ENCODE results near the gene MED13L.

DNA sequence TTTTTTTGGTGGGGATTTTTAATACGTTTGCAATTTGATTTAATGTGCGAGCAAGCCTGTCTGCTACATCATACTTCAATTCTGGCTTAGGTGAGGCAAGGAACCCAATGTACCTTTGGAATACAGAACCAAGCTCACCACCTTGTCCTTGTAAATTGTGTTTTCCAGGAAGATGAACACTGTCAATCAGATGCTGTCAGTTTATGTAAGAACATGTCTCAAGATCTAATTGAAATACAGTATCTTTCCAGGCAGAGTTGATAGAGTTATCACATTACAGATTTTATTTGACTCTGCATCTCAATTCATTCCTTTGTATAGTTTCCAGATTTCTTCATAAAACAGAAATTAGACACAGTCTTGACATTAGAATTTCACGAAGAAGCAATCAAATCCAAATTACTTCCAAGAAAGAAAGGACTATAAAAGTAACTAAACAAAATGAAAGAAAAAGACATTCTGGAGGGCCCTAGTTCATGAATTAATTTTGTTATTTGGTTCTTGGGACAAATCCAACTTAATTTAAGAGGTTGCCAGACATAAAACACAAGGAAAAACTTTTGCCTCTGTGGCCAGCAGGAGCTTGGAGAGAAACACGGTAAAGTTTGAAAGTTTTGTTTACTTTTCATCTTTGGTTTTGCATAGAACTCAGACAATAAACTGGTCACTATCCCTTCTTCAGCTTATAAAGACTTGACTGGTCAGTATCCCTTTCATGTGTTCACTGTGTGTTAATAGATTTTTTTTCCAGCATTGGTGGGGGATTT lies 16.4 kb upstream of the MED13L start:
- TF ChIP-seq, protein P1, sequence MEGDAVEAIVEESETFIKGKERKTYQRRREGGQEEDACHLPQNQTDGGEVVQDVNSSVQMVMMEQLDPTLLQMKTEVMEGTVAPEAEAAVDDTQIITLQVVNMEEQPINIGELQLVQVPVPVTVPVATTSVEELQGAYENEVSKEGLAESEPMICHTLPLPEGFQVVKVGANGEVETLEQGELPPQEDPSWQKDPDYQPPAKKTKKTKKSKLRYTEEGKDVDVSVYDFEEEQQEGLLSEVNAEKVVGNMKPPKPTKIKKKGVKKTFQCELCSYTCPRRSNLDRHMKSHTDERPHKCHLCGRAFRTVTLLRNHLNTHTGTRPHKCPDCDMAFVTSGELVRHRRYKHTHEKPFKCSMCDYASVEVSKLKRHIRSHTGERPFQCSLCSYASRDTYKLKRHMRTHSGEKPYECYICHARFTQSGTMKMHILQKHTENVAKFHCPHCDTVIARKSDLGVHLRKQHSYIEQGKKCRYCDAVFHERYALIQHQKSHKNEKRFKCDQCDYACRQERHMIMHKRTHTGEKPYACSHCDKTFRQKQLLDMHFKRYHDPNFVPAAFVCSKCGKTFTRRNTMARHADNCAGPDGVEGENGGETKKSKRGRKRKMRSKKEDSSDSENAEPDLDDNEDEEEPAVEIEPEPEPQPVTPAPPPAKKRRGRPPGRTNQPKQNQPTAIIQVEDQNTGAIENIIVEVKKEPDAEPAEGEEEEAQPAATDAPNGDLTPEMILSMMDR (IDR thresholded peaks at IDR 0.05), result no peak
- TF ChIP-seq POLR2A (IDR thresholded peaks at IDR 0.05), result no peak

Data from lower leg skin (tissue), 3 donors.